Parathyroid adenoma (tissue), 2 donors: ENCODE data around the gene TBCD.

Experiments
- H2AFZ ChIP-seq: fragments of 300-600 bp; sonication (generic); one replicate; pipeline ENCODE4 v1.7.0; 2017; ENCODE audit warnings: antibody characterized with exemption, mild to moderate bottlenecking
- H3K27ac ChIP-seq: fragments of 300-600 bp; sonication (generic); one replicate; pipeline ENCODE4 v1.7.0; 2017
- H3K27me3 ChIP-seq: fragments of 300-600 bp; sonication (generic); one replicate; pipeline ENCODE4 v1.7.0; 2017; ENCODE audit warnings: low read length; ENCODE audit not compliant: control insufficient read depth, insufficient read depth
- H3K36me3 ChIP-seq: fragments of 300-600 bp; sonication (generic); one replicate; pipeline ENCODE4 v1.7.0; 2017; ENCODE audit warnings: low read length; ENCODE audit not compliant: control insufficient read depth, insufficient read depth
- H3K4me1 ChIP-seq: fragments of 300-600 bp; sonication (generic); one replicate; pipeline ENCODE4 v1.7.0; 2017; ENCODE audit warnings: control low read depth
- H3K4me2 ChIP-seq: fragments of 300-600 bp; sonication (generic); one replicate; pipeline ENCODE4 v1.7.0; 2017; ENCODE audit warnings: low read length
- H3K4me3 ChIP-seq: fragments of 300-600 bp; sonication (generic); one replicate; pipeline ENCODE4 v1.7.0; 2017; ENCODE audit warnings: low read depth, low read length
- H3K79me2 ChIP-seq: fragments of 300-600 bp; sonication (generic); one replicate; pipeline ENCODE4 v1.7.0; 2017; ENCODE audit warnings: control low read depth
- H3K9ac ChIP-seq: fragments of 300-600 bp; sonication (generic); one replicate; pipeline ENCODE4 v1.7.0; 2017; ENCODE audit warnings: mild to moderate bottlenecking
- H3K9me3 ChIP-seq: fragments of 300-600 bp; sonication (generic); one replicate; pipeline ENCODE4 v1.7.0; 2017; ENCODE audit warnings: low read length; ENCODE audit not compliant: control insufficient read depth
- TF ChIP-seq, protein P1 (sequence below): fragments of 300-600 bp; sonication (generic); IDR thresholded peaks from one replicate; pipeline ENCODE4 v1.7.0; 2017; ENCODE audit warnings: antibody characterized with exemption, mild to moderate bottlenecking
- donor health status: primary hyperparathyroidism.

TBCD gene

DNA sequence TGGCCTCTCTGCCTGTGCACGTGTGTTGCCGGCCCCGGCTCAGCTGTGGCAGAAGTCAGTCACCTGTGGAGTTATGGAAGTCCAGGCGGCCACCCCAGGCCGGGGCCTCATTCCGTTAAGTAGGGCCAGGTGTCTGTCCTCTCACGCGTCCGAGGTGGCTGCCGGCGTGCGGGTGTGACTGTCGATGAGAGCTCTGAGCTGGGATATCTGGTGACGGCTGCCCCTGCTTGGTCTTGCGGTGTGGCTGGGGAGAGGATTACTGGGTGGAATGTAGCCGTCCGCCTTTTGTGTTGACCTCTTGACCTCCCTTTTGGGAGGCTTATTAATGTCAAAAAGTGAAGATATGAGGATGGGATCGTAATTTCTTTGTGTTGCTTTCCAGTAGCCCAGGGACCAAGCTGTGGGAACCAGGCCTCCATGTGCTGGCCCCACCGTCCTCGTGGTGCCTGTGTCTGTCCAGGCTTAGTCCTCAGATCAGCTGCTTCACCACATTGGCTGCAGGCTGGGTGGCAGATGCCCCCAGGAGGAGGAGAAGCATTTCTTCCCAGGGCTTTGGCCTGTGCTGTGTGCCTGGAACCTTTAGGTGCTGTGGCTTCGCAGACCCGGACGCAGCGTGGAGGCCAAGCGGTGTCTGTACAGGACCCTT is 111.0 kb downstream of the TBCD start:
- Histone ChIP-seq H3K4me2 (no peak overlapping the region), H3K79me2 (peaks cover 26% of the 10 kb centered on the region), H3K9ac (no peak overlapping the region), H3K4me3 (no peak overlapping the region), H3K27me3 (no peaks in the 10 kb centered on the region), H3K27ac (no peak overlapping the region), H2AFZ (no peak overlapping the region), H3K36me3 (no peaks in the 10 kb centered on the region), H3K4me1 (peaks cover 29% of the 10 kb centered on the region), H3K9me3 (no peaks in the 10 kb centered on the region)
- TF ChIP-seq, protein P1, sequence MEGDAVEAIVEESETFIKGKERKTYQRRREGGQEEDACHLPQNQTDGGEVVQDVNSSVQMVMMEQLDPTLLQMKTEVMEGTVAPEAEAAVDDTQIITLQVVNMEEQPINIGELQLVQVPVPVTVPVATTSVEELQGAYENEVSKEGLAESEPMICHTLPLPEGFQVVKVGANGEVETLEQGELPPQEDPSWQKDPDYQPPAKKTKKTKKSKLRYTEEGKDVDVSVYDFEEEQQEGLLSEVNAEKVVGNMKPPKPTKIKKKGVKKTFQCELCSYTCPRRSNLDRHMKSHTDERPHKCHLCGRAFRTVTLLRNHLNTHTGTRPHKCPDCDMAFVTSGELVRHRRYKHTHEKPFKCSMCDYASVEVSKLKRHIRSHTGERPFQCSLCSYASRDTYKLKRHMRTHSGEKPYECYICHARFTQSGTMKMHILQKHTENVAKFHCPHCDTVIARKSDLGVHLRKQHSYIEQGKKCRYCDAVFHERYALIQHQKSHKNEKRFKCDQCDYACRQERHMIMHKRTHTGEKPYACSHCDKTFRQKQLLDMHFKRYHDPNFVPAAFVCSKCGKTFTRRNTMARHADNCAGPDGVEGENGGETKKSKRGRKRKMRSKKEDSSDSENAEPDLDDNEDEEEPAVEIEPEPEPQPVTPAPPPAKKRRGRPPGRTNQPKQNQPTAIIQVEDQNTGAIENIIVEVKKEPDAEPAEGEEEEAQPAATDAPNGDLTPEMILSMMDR: no peak

DNA sequence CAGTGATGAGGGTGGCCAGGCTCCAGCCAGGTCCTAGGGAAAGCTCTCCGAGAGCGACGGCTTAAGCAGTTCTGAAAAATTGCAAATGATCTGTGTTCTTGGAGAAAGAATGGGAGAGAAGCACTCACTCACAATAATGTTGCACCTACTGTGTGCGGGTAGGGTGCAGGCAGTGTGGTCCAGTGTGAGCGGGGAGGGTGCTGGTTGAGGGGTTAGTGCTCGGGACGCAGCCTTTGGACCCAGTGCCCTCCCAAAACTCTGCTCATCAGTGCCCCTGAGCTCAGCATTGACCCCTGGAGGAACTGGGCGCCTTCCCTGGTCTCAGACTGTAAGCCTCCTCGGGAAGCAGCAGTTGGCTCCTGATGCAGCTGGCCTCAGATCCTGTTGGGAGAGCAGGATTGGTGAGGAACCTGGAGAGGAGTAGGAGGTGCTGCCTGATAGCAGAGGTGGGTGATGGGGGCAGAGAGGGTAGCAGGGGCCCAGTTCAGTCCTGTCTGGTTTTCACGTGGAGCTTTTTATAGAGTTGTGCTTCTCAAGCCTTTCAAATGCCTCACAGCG is 111.6 kb downstream of the TBCD start:
- TF ChIP-seq, protein P1: no peak
- Histone ChIP-seq H3K79me2 (peaks cover 26% of the 10 kb centered on the region), H3K4me3 (no peak overlapping the region), H3K9ac (no peak overlapping the region), H3K4me2 (no peak overlapping the region), H3K4me1 (peaks cover 26% of the 10 kb centered on the region), H2AFZ (no peak overlapping the region), H3K27me3 (no peaks in the 10 kb centered on the region), H3K36me3 (no peaks in the 10 kb centered on the region), H3K9me3 (no peaks in the 10 kb centered on the region), H3K27ac (no peak overlapping the region)

DNA sequence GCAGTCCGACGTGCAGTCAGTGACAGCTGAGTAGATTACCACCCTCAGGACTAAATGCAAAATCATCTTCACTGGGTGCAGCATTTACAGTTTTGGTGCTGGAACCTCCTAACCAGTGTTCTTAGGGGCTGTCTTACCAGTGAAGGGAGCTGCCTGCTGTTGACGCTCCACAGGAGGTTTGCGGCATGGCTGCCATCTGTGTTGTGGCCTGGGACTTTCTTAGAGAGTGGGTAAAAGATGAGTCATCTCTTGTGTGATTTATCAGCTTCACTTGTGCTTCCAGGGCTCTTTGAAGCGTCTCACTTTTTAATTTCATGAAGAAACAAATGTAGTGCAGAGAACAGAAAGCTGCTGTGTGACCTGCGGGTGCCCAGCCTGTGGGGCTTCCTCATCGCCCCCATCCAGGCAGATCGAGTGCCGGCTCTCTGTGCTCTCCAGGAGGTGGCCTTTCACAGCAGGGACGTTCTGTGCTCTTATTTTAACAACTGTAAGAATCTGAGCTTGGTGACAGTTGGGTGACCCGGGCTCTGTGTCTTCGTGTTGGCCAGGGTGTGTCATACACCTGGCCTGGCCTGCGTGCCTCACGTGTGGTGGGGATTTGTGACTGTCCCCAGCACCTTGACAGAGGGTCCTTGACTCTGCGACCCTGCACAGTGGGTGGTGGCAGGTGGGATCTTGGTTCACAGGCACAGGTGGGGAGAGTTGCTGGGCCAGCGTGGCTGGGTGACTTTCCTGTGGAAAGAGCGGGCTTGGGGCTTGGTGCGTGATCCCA is 112.3 kb downstream of the TBCD start:
- TF ChIP-seq, protein P1: no peak
- Histone ChIP-seq H3K27ac (no peak overlapping the region), H3K9me3 (no peaks in the 10 kb centered on the region), H3K4me3 (no peak overlapping the region), H3K79me2 (peaks cover 33% of the 10 kb centered on the region), H3K36me3 (no peaks in the 10 kb centered on the region), H3K4me2 (no peak overlapping the region), H2AFZ (no peak overlapping the region), H3K9ac (no peak overlapping the region), H3K4me1 (peaks cover 21% of the 10 kb centered on the region), H3K27me3 (no peaks in the 10 kb centered on the region)

DNA sequence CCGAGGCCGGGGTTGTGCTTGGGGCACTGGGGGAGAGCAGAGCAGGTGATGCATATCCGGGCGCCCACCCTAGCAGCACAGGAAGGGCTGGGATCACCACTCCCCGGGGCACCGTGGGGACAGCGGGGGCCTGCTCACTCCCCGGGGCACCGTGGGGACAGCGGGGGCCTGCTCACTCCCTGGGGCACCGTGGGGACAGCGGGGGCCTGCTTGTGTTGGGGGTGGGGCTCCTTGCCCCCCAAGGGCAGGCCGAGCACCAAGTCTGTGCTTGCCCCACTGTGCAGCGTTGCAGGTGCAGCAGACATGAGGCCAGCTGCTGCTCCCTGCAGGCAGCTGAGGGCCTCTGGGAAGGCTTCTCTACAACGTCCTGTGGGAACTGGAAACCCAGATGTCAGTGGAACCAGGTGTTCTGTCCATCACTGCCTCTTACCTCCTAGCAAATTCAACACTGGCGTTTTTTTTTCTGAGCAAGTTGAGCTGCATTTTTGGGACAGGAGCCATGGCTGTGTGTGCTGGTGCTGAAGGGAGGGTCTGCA is 112.9 kb downstream of the TBCD start:
- Histone ChIP-seq H3K36me3 (no peaks in the 10 kb centered on the region), H3K27ac (no peak overlapping the region), H3K79me2 (peaks cover 34% of the 10 kb centered on the region), H2AFZ (no peak overlapping the region), H3K9me3 (no peaks in the 10 kb centered on the region), H3K4me1 (peaks cover 14% of the 10 kb centered on the region), H3K4me2 (no peak overlapping the region), H3K27me3 (no peaks in the 10 kb centered on the region), H3K4me3 (no peak overlapping the region), H3K9ac (no peak overlapping the region)
- TF ChIP-seq, protein P1: no peak
